Cardiac ventricle fibroblast (primary cell): ENCODE measurements around the gene PKHD1. TPM values are rescaled to one million over a fixed set of nuclear protein-coding genes. Genes with fewer than 3 reads are reported as not detected.

Experiments
- total RNA-seq: library from RNA; depleted of rRNA; stranded (reverse); fragments of >200 nt; gene quantifications from 2 replicates; pipeline ENCODE4 v1.2.3, GENCODE V29; 2015

The PKHD1 gene, protein sequence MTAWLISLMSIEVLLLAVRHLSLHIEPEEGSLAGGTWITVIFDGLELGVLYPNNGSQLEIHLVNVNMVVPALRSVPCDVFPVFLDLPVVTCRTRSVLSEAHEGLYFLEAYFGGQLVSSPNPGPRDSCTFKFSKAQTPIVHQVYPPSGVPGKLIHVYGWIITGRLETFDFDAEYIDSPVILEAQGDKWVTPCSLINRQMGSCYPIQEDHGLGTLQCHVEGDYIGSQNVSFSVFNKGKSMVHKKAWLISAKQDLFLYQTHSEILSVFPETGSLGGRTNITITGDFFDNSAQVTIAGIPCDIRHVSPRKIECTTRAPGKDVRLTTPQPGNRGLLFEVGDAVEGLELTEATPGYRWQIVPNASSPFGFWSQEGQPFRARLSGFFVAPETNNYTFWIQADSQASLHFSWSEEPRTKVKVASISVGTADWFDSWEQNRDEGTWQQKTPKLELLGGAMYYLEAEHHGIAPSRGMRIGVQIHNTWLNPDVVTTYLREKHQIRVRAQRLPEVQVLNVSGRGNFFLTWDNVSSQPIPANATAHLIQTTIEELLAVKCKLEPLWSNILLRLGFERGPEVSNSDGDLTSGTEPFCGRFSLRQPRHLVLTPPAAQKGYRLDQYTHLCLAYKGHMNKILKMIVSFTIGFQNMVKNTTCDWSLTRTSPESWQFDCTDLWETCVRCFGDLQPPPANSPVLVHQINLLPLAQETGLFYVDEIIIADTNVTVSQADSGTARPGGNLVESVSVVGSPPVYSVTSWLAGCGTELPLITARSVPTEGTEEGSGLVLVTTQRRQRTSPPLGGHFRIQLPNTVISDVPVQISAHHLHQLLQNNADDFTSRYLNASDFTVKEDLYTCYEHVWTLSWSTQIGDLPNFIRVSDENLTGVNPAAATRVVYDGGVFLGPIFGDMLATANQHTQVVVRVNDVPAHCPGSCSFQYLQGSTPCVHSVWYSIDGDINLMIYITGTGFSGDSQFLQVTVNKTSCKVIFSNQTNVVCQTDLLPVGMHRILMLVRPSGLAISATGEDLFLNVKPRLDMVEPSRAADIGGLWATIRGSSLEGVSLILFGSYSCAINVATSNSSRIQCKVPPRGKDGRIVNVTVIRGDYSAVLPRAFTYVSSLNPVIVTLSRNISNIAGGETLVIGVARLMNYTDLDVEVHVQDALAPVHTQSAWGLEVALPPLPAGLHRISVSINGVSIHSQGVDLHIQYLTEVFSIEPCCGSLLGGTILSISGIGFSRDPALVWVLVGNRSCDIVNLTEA (N-terminal part only)
- not detected in 2 replicates for total RNA-seq

DNA sequence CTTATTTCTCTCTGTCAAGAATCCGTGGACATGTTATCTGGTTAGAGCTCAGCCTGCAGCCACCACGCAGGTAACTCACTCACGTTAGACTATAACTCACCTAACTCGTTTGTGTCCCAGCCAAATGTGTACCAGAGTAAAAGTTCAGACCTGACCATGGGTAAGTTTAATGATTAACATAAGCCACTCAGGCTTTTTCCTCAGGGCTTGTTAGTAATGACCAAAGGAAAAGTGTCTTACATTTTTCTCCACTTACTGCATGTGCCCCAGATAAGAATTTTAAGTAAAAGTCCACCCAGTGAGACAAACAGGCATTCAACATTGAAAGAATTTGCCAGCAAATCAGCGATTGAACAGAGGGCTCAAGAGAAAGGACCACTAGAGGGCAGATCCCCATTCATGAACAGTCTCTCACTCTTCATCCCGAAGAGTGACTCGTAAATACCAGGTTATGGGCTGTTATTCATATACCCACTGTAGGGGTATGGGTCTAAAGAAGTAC is at the start of gene PKHD1:
Gene PKHD1 (minus strand): TSS at position 116 of the 502 bp plus-strand sequence. CDS start 2,680 bp downstream, outside the sequence.

Other genes with a start within 250 kb of the PKHD1 start
- not detected in 2 replicates for gene IL17A, start 98.8 kb upstream of the PKHD1 start, total RNA-seq
- gene IL17F, start 156.9 kb upstream of the PKHD1 start, total RNA-seq: not detected in 2 replicates
- 17.0 and 20.7 TPM in 2 replicates for gene MCM3, start 197.1 kb upstream of the PKHD1 start, total RNA-seq